Measurements from ENCODE around the gene CYFIP2.

CYFIP2 gene

GRCh38 chr5:157265714-157266285, at the start of gene CYFIP2:
CYFIP2 (plus strand) TSS chr5:157266123; CDS start chr5:157285362, 19,239 bp downstream.
- peak within 1 kb of the TSS; percentile 80 for H3K9ac ChIP-seq (ENCODE audit: low read length)
- peaks cover 8% of the 10 kb centered on the region for H3F3A ChIP-seq (ENCODE audit: insufficient read depth, low read length)
- peak within 1 kb of the TSS; percentile 74 for H2AFZ ChIP-seq (ENCODE audit: low read length)
- no peaks in the 10 kb centered on the region for H3K9me3 ChIP-seq (replicated peaks; ENCODE audit: insufficient read depth, low read length)
- peak within 1 kb of the TSS; percentile 62 for H3K27ac ChIP-seq (ENCODE audit: low read length)
- H3K27me3 ChIP-seq (replicated peaks; ENCODE audit: insufficient read depth, low read length), result no peaks in the 10 kb centered on the region
- peaks cover 45% of the 10 kb centered on the region for H3K79me2 ChIP-seq (ENCODE audit: low read length)
- H3K4me2 ChIP-seq (ENCODE audit: low read depth, low read length), result peak within 1 kb of the TSS; percentile 85
- no peaks in the 10 kb centered on the region for H3K36me3 ChIP-seq (replicated peaks; ENCODE audit: insufficient read depth, low read length)
- H3K4me1 ChIP-seq (ENCODE audit: low read length), result peaks cover 46% of the 10 kb centered on the region
- peak; percentile 86 for DNase-seq
- H3K9me2 ChIP-seq (replicated peaks; ENCODE audit: insufficient read depth, low read length), result no peaks in the 10 kb centered on the region
- no peaks in the 10 kb centered on the region for H4K20me1 ChIP-seq (ENCODE audit: insufficient read depth, low read length)
- peak within 1 kb of the TSS; percentile 82 for H3K4me3 ChIP-seq (ENCODE audit: low read length)
- TF ChIP-seq, protein P1, sequence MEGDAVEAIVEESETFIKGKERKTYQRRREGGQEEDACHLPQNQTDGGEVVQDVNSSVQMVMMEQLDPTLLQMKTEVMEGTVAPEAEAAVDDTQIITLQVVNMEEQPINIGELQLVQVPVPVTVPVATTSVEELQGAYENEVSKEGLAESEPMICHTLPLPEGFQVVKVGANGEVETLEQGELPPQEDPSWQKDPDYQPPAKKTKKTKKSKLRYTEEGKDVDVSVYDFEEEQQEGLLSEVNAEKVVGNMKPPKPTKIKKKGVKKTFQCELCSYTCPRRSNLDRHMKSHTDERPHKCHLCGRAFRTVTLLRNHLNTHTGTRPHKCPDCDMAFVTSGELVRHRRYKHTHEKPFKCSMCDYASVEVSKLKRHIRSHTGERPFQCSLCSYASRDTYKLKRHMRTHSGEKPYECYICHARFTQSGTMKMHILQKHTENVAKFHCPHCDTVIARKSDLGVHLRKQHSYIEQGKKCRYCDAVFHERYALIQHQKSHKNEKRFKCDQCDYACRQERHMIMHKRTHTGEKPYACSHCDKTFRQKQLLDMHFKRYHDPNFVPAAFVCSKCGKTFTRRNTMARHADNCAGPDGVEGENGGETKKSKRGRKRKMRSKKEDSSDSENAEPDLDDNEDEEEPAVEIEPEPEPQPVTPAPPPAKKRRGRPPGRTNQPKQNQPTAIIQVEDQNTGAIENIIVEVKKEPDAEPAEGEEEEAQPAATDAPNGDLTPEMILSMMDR (IDR thresholded peaks at IDR 0.05; ENCODE audit: low read length), result no peak
- TF ChIP-seq EZH2phosphoT487 (IDR thresholded peaks at IDR 0.05; ENCODE audit: low read length), result no peak
- no peak for TF ChIP-seq EZH2 (optimal IDR thresholded peaks at IDR 0.05; ENCODE audit: low read depth, low read length)

DNA sequence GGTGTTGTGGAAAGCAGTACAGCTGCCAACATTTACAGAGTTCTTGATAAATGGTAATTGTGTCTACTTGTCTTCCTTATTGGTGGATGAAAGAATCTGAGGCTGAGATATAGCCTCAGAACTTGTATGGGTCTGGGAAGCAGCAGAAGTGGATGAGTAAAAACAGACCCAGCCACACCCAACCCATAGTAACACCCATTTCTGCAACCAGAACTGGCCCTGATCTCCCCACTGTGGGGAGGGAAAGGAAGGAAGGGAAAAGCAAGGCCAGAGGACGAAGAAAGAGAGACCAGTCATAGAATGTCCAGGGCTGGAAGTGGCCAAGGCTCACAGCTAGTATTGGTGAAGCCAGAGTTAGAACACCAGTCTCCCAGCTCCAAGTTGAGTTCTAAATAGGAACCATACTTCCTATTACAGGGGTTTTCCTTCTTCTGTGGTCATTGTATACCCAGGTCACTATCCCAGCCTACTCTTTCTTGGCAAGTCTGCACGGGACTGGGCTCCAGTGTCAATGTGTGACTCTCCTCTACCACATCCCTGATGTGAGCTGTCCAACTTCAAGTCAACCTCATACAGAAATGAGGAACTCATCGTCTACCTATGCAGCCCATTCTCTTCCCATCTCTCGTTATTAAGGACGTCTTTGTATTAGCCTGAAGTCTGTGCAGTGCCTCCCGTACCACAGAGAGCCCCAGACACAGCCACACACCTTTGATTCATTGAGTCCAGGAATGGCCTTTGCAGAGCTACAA, 49.4 kb upstream of the CYFIP2 start:
- peaks cover 7% of the 10 kb centered on the region; the same call in 1 of the 2 replicates for H3F3A ChIP-seq (ENCODE audit: insufficient read depth, low read length)
- peaks cover 13% of the 10 kb centered on the region for H3K4me1 ChIP-seq (ENCODE audit: low read length)
- TF ChIP-seq EZH2 (optimal IDR thresholded peaks at IDR 0.05; ENCODE audit: low read depth, low read length), result no peak
- H3K27ac ChIP-seq (ENCODE audit: low read length), result no peak overlapping the region
- no peak overlapping the region for H3K4me3 ChIP-seq (ENCODE audit: low read length)
- no peak overlapping the region for H3K4me2 ChIP-seq (ENCODE audit: low read depth, low read length)
- H3K79me2 ChIP-seq (ENCODE audit: low read length), result no peaks in the 10 kb centered on the region
- no peaks in the 10 kb centered on the region for H4K20me1 ChIP-seq (ENCODE audit: insufficient read depth, low read length)
- no peak overlapping the region for H3K9ac ChIP-seq (ENCODE audit: low read length)
- no peak overlapping the region for H2AFZ ChIP-seq (ENCODE audit: low read length)
- no peaks in the 10 kb centered on the region for H3K9me2 ChIP-seq (replicated peaks; ENCODE audit: insufficient read depth, low read length)
- no peaks in the 10 kb centered on the region for H3K36me3 ChIP-seq (replicated peaks; ENCODE audit: insufficient read depth, low read length)
- no peaks in the 10 kb centered on the region for H3K27me3 ChIP-seq (replicated peaks; ENCODE audit: insufficient read depth, low read length)
- H3K9me3 ChIP-seq (replicated peaks; ENCODE audit: insufficient read depth, low read length), result no peaks in the 10 kb centered on the region
- no peak for DNase-seq

GRCh38 chr5:157217289-157218024, 48.5 kb upstream of the CYFIP2 start:
- TF ChIP-seq EZH2 (optimal IDR thresholded peaks at IDR 0.05; ENCODE audit: low read depth, low read length) (no peak), EZH2phosphoT487 (IDR thresholded peaks at IDR 0.05; ENCODE audit: low read length) (no peak)
- TF ChIP-seq, protein P1 (IDR thresholded peaks at IDR 0.05; ENCODE audit: low read length), result no peak
- no peaks in the 10 kb centered on the region for H3K9me2 ChIP-seq (replicated peaks; ENCODE audit: insufficient read depth, low read length)
- no peaks in the 10 kb centered on the region for H3K36me3 ChIP-seq (replicated peaks; ENCODE audit: insufficient read depth, low read length)
- DNase-seq, result no peak
- H3K4me2 ChIP-seq (ENCODE audit: low read depth, low read length), result no peak overlapping the region
- no peak overlapping the region for H2AFZ ChIP-seq (ENCODE audit: low read length)
- H3K4me3 ChIP-seq (ENCODE audit: low read length), result no peak overlapping the region
- H3K4me1 ChIP-seq (ENCODE audit: low read length), result peaks cover 14% of the 10 kb centered on the region
- no peaks in the 10 kb centered on the region for H3K9me3 ChIP-seq (replicated peaks; ENCODE audit: insufficient read depth, low read length)
- no peaks in the 10 kb centered on the region for H4K20me1 ChIP-seq (ENCODE audit: insufficient read depth, low read length)
- H3K27ac ChIP-seq (ENCODE audit: low read length), result no peak overlapping the region
- H3K27me3 ChIP-seq (replicated peaks; ENCODE audit: insufficient read depth, low read length), result no peaks in the 10 kb centered on the region
- H3K79me2 ChIP-seq (ENCODE audit: low read length), result no peaks in the 10 kb centered on the region
- H3K9ac ChIP-seq (ENCODE audit: low read length), result no peak overlapping the region
- H3F3A ChIP-seq (ENCODE audit: insufficient read depth, low read length), result peaks cover 7% of the 10 kb centered on the region; the same call in 1 of the 2 replicates
